ENCODE data around the gene AIF1.

Gene AIF1

DNA sequence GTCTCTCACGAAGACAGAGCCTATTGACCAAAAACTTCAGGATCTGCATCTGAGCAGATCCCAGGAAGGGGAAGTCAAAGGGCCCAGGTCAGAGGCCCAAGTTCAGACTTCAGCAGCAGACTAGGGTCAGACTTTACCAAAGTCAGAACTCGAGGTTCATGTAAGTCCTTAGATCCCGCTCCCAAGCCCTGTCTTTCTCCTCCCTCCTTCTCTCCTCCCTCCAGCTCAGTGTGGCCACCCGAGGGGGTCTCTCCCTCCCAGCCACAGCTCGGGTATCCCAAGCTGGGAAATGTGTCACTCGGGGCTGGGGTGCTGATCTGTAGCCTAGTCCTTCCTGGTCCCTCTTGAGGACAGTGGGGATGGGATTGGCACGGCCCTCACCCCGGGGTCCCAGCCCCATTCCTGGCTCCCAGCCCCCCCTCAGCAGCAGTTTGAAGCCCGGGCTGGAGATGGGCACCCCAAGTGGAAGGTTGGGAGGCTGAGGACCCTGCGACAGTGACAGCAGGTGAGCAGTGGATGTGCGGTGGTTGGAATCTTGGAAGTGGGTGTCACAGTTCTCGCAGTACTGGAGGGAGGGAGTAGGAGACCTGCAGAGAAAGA lies 47.2 kb downstream of the AIF1 start:
- Histone ChIP-seq H3K9me3 (ENCODE audit: insufficient read depth, low read depth, low read length) (no peaks in the 10 kb centered on the region), H3K23ac (ENCODE audit: low read length) (no peak overlapping the region), H3K79me1 (ENCODE audit: low read length) (peaks cover 25% of the 10 kb centered on the region), H3K27ac (ENCODE audit: low read depth, low read length) (no peak overlapping the region), H3K4me1 (ENCODE audit: control insufficient read depth in 1 of 2, insufficient read depth in 2 of 2, low read length in 2 of 2) (peaks cover 20 to 31% of the 10 kb centered on the region in 2 experiments), H4K91ac (ENCODE audit: low read depth, low read length) (no peak overlapping the region), H4K8ac (ENCODE audit: low read depth, low read length) (no peak overlapping the region), H3K36me3 (ENCODE audit: control insufficient read depth in 1 of 2, insufficient read depth in 2 of 2, low read length in 2 of 2) (peaks cover 16 to 22% of the 10 kb centered on the region in 2 experiments), H2BK5ac (ENCODE audit: low read depth, low read length, poor library complexity) (no peak overlapping the region), H2AK5ac (ENCODE audit: low read length) (no peak overlapping the region), H3K79me2 (ENCODE audit: control insufficient read depth, insufficient read depth, low read length, poor library complexity) (peaks cover 31% of the 10 kb centered on the region), H3K4ac (ENCODE audit: low read depth, low read length) (no peak overlapping the region), H3K9ac (ENCODE audit: low read length) (no peak overlapping the region), H3K18ac (ENCODE audit: low read length) (no peak overlapping the region), H4K12ac (ENCODE audit: low read depth, low read length) (no peak overlapping the region), H3K14ac (ENCODE audit: low read length) (no peak overlapping the region), H3K4me2 (ENCODE audit: low read length) (no peak overlapping the region), H2BK120ac (ENCODE audit: insufficient read depth, low read length, poor library complexity) (no peak overlapping the region), H2AFZ (ENCODE audit: insufficient read depth, low read length, poor library complexity) (no peak overlapping the region), H3K4me3 (ENCODE audit: low read depth, low read length) (no peak overlapping the region), H2BK12ac (ENCODE audit: low read length) (no peak overlapping the region), H3K27me3 (ENCODE audit: insufficient read depth, low read length) (no peaks in the 10 kb centered on the region)
- WGBS (ENCODE audit: extremely low coverage, insufficient coverage, insufficient read length) = no CpG with 5 or more reads among the region's 12 CpGs
- DNase-seq = no peak

DNA sequence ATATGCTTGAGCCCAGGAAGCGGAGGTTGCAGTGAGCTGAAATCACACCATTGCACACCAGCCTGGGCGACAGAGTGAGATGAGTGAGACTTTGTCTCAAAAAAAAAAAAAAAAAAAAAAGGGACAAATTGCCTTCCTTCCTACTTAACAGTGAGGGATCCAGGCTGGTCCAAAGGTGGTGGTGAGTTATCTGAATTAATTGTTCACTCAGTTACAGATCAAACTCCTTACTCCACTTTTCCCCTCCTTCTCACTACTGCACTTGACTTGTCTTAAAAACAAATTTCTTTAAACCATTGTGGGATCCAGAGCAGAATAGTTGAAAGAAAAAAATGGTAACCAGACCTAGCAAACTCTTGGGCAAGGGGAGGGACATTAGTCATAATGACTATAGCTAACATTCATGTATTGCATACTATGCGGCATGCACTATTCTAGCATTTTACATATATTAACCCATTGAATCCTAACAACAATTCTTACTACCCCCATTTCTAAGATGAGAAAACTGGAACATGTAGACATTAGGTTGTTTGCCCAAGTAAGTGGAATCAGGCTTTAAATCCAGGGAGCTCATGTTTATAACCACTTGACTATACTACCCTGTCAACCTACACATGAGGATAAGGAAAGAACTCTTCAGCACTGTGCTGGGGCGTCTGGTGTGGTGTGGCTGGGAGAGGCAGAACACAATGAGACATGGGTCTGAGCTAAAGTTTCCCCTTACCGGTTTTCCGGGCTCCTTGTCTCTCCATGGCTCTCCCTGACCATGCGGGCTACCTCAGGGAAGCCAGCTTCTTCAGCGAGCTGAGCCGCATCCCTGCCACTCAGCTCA lies 48.3 kb downstream of the AIF1 start:
- Histone ChIP-seq H3K4me1 (ENCODE audit: control insufficient read depth in 1 of 2, insufficient read depth in 2 of 2, low read length in 2 of 2) (peaks cover 20 to 28% of the 10 kb centered on the region in 2 experiments), H2BK120ac (ENCODE audit: insufficient read depth, low read length, poor library complexity) (no peak overlapping the region), H2BK12ac (ENCODE audit: low read length) (no peak overlapping the region), H4K91ac (ENCODE audit: low read depth, low read length) (peak overlapping the region; percentile 28), H3K4me3 (ENCODE audit: low read depth, low read length) (no peak overlapping the region), H3K14ac (ENCODE audit: low read length) (no peak overlapping the region), H3K9me3 (ENCODE audit: insufficient read depth, low read depth, low read length) (no peaks in the 10 kb centered on the region), H3K27me3 (ENCODE audit: insufficient read depth, low read length) (no peaks in the 10 kb centered on the region), H3K79me2 (ENCODE audit: control insufficient read depth, insufficient read depth, low read length, poor library complexity) (peaks cover 31% of the 10 kb centered on the region), H3K4me2 (ENCODE audit: low read length) (peak overlapping the region; percentile 93), H3K18ac (ENCODE audit: low read length) (peak overlapping the region; percentile 38), H3K4ac (ENCODE audit: low read depth, low read length) (peak overlapping the region; percentile 67), H3K36me3 (ENCODE audit: control insufficient read depth in 1 of 2, insufficient read depth in 2 of 2, low read length in 2 of 2) (peaks cover 17 to 29% of the 10 kb centered on the region in 2 experiments), H3K79me1 (ENCODE audit: low read length) (peaks cover 25% of the 10 kb centered on the region), H3K9ac (ENCODE audit: low read length) (no peak overlapping the region), H4K8ac (ENCODE audit: low read depth, low read length) (peak overlapping the region; percentile 15), H2AK5ac (ENCODE audit: low read length) (peak overlapping the region; percentile 40), H4K12ac (ENCODE audit: low read depth, low read length) (no peak overlapping the region), H3K27ac (ENCODE audit: low read depth, low read length) (no peak overlapping the region), H2BK5ac (ENCODE audit: low read depth, low read length, poor library complexity) (no peak overlapping the region), H2AFZ (ENCODE audit: insufficient read depth, low read length, poor library complexity) (no peak overlapping the region), H3K23ac (ENCODE audit: low read length) (no peak overlapping the region)
- no CpG with 5 or more reads among the region's 9 CpGs for WGBS (ENCODE audit: extremely low coverage, insufficient coverage, insufficient read length)
- peak in 1 of 2 donors; percentile 17 for DNase-seq

DNA sequence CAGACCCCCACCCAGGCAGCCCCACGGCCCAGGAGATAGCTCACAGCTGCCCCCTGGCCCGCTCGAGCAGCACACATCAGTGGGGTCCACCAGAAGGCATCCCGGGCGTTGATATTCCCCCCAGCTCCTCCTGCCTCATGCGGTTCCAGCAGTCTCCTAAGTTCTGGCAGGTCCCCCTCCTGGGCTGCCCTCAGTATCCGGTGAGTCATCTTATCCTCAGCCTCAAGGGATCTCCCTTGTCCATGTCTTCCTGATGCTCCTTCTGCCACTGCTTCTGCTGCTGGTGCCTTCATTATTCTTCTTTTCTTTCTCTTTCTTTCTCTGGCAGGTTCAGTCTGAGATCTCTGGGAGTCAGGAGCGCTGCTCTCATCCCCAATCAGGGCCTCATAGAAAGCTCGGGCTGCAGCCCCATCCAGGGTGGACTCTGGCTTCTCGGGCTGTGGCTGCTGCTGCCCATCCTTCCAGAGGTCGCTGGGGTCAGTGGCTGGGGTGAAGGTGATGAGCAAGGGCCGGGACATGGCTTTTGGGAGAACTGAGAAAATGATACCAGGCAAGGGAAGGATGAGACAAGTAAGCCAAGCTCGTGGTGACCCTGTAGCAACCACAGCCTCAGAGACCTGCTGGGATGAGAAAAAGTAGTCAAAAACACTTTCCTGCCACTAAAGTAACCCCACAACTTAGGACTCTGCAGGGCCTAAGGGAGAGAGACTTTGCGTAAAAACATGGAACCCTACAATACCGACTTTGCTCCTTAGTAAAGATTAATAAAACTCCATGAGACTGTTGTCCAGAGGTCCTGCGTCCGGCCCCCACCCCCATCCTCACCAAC lies 49.1 kb downstream of the AIF1 start:
- Histone ChIP-seq H3K9ac (ENCODE audit: low read length) (peak overlapping the region; percentile 56), H2BK120ac (ENCODE audit: insufficient read depth, low read length, poor library complexity) (peak overlapping the region; percentile 64), H3K79me2 (ENCODE audit: control insufficient read depth, insufficient read depth, low read length, poor library complexity) (peaks cover 28% of the 10 kb centered on the region), H3K36me3 (ENCODE audit: control insufficient read depth in 1 of 2, insufficient read depth in 2 of 2, low read length in 2 of 2) (peaks cover 23 to 35% of the 10 kb centered on the region in 2 experiments), H3K27me3 (ENCODE audit: insufficient read depth, low read length) (no peaks in the 10 kb centered on the region), H4K8ac (ENCODE audit: low read depth, low read length) (peak overlapping the region; percentile 73), H3K79me1 (ENCODE audit: low read length) (peaks cover 25% of the 10 kb centered on the region), H2AFZ (ENCODE audit: insufficient read depth, low read length, poor library complexity) (no peak overlapping the region), H3K18ac (ENCODE audit: low read length) (peak overlapping the region; percentile 42), H3K4me3 (ENCODE audit: low read depth, low read length) (peak overlapping the region; percentile 85), H4K12ac (ENCODE audit: low read depth, low read length) (peak overlapping the region; percentile 65), H3K9me3 (ENCODE audit: insufficient read depth, low read depth, low read length) (no peaks in the 10 kb centered on the region), H3K27ac (ENCODE audit: low read depth, low read length) (peak overlapping the region; percentile 93), H3K4me2 (ENCODE audit: low read length) (peak overlapping the region; percentile 93), H3K4ac (ENCODE audit: low read depth, low read length) (peak overlapping the region; percentile 67), H3K23ac (ENCODE audit: low read length) (no peak overlapping the region), H3K4me1 (ENCODE audit: control insufficient read depth in 1 of 2, insufficient read depth in 2 of 2, low read length in 2 of 2) (peaks cover 16 to 23% of the 10 kb centered on the region in 2 experiments), H3K14ac (ENCODE audit: low read length) (peak overlapping the region; percentile 81), H2BK5ac (ENCODE audit: low read depth, low read length, poor library complexity) (peak overlapping the region; percentile 11), H2BK12ac (ENCODE audit: low read length) (peak overlapping the region; percentile 34), H4K91ac (ENCODE audit: low read depth, low read length) (peak overlapping the region; percentile 65), H2AK5ac (ENCODE audit: low read length) (peak overlapping the region; percentile 80)
- WGBS (ENCODE audit: extremely low coverage, insufficient coverage, insufficient read length) = no CpG with 5 or more reads among the region's 17 CpGs
- peak; percentile 23 to 31 for DNase-seq
